ENCODE measurements around the gene PLXNA1.

The PLXNA1 gene

GRCh38 chr3:126937973-126938372, 44.9 kb upstream of the PLXNA1 start:
- Histone ChIP-seq H2AFZ (ENCODE audit: low read length) (no peak overlapping the region), H3K27ac (ENCODE audit: low read length) (no peak overlapping the region), H3K79me2 (ENCODE audit: low read length) (no peaks in the 10 kb centered on the region), H3K9me3 (replicated peaks; ENCODE audit: insufficient read depth, low read length) (no peaks in the 10 kb centered on the region), H4K20me1 (ENCODE audit: insufficient read depth, low read length) (no peaks in the 10 kb centered on the region), H3K36me3 (replicated peaks; ENCODE audit: insufficient read depth, low read length) (no peaks in the 10 kb centered on the region), H3K9ac (ENCODE audit: low read length) (no peak overlapping the region), H3K4me2 (ENCODE audit: low read depth, low read length) (no peak overlapping the region), H3K4me3 (ENCODE audit: low read length) (no peak overlapping the region), H3F3A (ENCODE audit: insufficient read depth, low read length) (no peaks in the 10 kb centered on the region), H3K27me3 (replicated peaks; ENCODE audit: insufficient read depth, low read length) (no peaks in the 10 kb centered on the region), H3K9me2 (replicated peaks; ENCODE audit: insufficient read depth, low read length) (no peaks in the 10 kb centered on the region), H3K4me1 (ENCODE audit: low read length) (no peaks in the 10 kb centered on the region)
- TF ChIP-seq EZH2 (optimal IDR thresholded peaks at IDR 0.05; ENCODE audit: low read depth, low read length) (no peak), CTCF (IDR thresholded peaks at IDR 0.05; ENCODE audit: low read length) (no peak), EZH2phosphoT487 (IDR thresholded peaks at IDR 0.05; ENCODE audit: low read length) (no peak)
- no peak for DNase-seq

GRCh38 chr3:126938520-126939337, 44.2 kb upstream of the PLXNA1 start:
- no peak overlapping the region for H3K9ac ChIP-seq (ENCODE audit: low read length)
- no peaks in the 10 kb centered on the region; the same call in 1 of the 2 replicates for H3K4me1 ChIP-seq (ENCODE audit: low read length)
- no peak overlapping the region for H3K4me3 ChIP-seq (ENCODE audit: low read length)
- no peaks in the 10 kb centered on the region for H3K36me3 ChIP-seq (replicated peaks; ENCODE audit: insufficient read depth, low read length)
- no peak overlapping the region for H3K27ac ChIP-seq (ENCODE audit: low read length)
- DNase-seq: no peak
- H3K27me3 ChIP-seq (replicated peaks; ENCODE audit: insufficient read depth, low read length): no peaks in the 10 kb centered on the region
- H3K79me2 ChIP-seq (ENCODE audit: low read length): no peaks in the 10 kb centered on the region
- H4K20me1 ChIP-seq (ENCODE audit: insufficient read depth, low read length): no peaks in the 10 kb centered on the region
- no peaks in the 10 kb centered on the region for H3F3A ChIP-seq (ENCODE audit: insufficient read depth, low read length)
- H2AFZ ChIP-seq (ENCODE audit: low read length): no peak overlapping the region
- TF ChIP-seq EZH2phosphoT487 (IDR thresholded peaks at IDR 0.05; ENCODE audit: low read length): no peak
- TF ChIP-seq CTCF (IDR thresholded peaks at IDR 0.05; ENCODE audit: low read length): no peak
- TF ChIP-seq EZH2 (optimal IDR thresholded peaks at IDR 0.05; ENCODE audit: low read depth, low read length): no peak
- no peak overlapping the region for H3K4me2 ChIP-seq (ENCODE audit: low read depth, low read length)
- H3K9me3 ChIP-seq (replicated peaks; ENCODE audit: insufficient read depth, low read length): no peaks in the 10 kb centered on the region
- H3K9me2 ChIP-seq (replicated peaks; ENCODE audit: insufficient read depth, low read length): no peaks in the 10 kb centered on the region

- Histone ChIP-seq H3K4me2 (ENCODE audit: low read depth, low read length) (no peak overlapping the region), H4K20me1 (ENCODE audit: insufficient read depth, low read length) (no peaks in the 10 kb centered on the region), H3F3A (ENCODE audit: insufficient read depth, low read length) (no peaks in the 10 kb centered on the region), H3K9ac (ENCODE audit: low read length) (no peak overlapping the region), H3K9me3 (replicated peaks; ENCODE audit: insufficient read depth, low read length) (no peaks in the 10 kb centered on the region), H3K79me2 (ENCODE audit: low read length) (no peaks in the 10 kb centered on the region), H3K9me2 (replicated peaks; ENCODE audit: insufficient read depth, low read length) (no peaks in the 10 kb centered on the region), H3K36me3 (replicated peaks; ENCODE audit: insufficient read depth, low read length) (no peaks in the 10 kb centered on the region), H3K27ac (ENCODE audit: low read length) (no peak overlapping the region), H3K4me1 (ENCODE audit: low read length) (peaks cover 4% of the 10 kb centered on the region), H3K4me3 (ENCODE audit: low read length) (no peak overlapping the region), H3K27me3 (replicated peaks; ENCODE audit: insufficient read depth, low read length) (no peaks in the 10 kb centered on the region), H2AFZ (ENCODE audit: low read length) (no peak overlapping the region)
- no peak for DNase-seq
- TF ChIP-seq CTCF (IDR thresholded peaks at IDR 0.05; ENCODE audit: low read length) (no peak), EZH2 (optimal IDR thresholded peaks at IDR 0.05; ENCODE audit: low read depth, low read length) (no peak), EZH2phosphoT487 (IDR thresholded peaks at IDR 0.05; ENCODE audit: low read length) (no peak)
Observed at GRCh38 chr3:126939338-126939718, 43.6 kb upstream of the PLXNA1 start.

Data from MM.1S (cell line).